Myocyte (in vitro differentiated cells): ENCODE data around the gene CABLES1. TPM values are rescaled to one million over a fixed set of nuclear protein-coding genes. Genes with fewer than 3 reads are reported as not detected.
"Not testable (repeated sequence)": the region's sequence is repeated elsewhere in the genome, so short reads cannot be mapped to it uniquely, and the experiment has no call there.

Source experiments
- DNase-seq: peaks from one replicate; pipeline ENCODE4 v3.0.0-alpha.2; 2012; ENCODE audit warnings: low read depth
- total RNA-seq: library from RNA; depleted of rRNA; stranded (reverse); fragments of >200 nt; gene quantifications from 2 replicates; pipeline ENCODE4 v1.2.3, GENCODE V29; 2014

The CABLES1 gene
- total RNA-seq, 1 donor from 2014 or later, result 8.2 TPM

DNA sequence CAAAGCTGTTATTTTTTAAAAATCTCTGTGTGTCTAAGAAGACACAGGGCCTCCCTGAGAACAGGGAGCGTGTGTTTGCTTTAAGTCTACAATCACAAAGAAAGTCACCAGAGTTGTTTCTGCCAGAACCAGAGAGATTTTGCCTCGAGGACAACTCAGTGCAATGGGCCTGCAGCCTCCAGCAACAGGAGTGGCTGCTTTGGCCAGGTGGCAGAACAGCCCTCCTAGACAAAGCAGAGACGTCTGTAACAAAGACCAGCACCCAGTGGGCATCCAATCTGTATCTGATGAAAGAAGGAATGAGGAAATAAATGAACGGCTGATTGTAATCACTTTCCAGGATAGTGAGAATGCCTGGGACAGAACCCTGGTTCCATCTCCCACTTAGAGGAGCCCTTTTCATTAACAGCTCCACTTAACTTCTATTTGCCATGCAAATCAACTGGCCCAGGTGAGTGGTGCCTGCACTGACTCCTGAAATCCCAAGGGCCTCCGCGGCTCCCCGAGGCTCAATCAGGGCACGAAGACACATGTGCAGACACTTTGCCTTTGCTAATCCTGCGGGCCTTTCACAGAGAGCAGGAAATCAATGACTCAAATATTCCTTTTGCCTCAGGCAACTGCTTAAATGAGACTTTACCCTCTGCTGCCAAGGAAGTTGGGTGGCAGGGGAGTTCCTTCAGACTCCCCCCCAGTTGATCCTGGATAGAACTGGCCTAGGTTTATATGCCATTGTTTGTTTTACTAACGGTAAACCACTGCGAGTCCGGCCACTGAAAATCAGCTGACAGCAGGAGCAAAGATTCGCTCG lies 146.5 kb downstream of the CABLES1 start:
- DNase-seq, result no peak

GRCh38 chr18:23282437-23282781 lies 147.1 kb downstream of the CABLES1 start:
- DNase-seq, result no peak

GRCh38 chr18:23283916-23284430 lies 148.7 kb downstream of the CABLES1 start:
- DNase-seq, result no peak

DNA sequence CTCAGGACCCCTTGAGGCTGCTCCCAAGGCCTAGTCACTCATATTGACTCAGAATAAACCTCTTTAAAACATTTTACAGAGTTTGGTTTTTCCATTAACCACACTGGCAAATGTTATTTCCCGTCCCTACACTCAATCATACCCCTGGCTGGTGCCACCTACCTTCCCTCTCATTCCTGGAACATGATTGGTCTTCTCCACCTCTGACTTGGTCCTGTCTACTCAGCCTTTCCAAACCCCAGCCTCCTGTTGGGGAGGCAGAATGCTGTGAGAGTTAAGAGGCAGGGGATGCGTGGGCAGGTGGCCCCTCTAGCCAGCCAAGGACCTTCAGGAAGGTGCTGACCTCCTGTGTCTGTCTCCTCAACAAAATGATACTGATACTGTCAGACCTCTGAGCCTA lies 149.3 kb downstream of the CABLES1 start:
- DNase-seq, result no peak

DNA sequence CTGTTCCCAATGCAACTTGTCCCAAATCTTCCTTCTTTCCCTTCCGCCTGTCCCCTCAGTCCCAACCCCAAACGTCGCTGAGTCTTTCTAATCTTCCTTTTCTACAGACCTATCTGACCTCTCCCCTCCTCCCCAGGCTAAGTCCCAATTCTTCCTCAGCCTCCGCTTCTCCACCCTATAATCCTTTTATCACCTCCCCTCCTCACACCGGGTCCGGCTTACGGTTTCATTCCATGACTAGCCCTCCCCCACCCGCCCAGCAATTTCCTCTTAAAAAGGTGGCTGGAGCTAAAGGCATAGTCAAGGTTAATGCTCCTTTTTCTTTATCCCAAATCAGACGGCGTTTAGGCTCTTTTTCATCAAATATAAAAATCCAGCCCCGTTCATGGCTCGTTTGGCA lies 150.3 kb downstream of the CABLES1 start:
- not testable (repeated sequence) for DNase-seq

DNA sequence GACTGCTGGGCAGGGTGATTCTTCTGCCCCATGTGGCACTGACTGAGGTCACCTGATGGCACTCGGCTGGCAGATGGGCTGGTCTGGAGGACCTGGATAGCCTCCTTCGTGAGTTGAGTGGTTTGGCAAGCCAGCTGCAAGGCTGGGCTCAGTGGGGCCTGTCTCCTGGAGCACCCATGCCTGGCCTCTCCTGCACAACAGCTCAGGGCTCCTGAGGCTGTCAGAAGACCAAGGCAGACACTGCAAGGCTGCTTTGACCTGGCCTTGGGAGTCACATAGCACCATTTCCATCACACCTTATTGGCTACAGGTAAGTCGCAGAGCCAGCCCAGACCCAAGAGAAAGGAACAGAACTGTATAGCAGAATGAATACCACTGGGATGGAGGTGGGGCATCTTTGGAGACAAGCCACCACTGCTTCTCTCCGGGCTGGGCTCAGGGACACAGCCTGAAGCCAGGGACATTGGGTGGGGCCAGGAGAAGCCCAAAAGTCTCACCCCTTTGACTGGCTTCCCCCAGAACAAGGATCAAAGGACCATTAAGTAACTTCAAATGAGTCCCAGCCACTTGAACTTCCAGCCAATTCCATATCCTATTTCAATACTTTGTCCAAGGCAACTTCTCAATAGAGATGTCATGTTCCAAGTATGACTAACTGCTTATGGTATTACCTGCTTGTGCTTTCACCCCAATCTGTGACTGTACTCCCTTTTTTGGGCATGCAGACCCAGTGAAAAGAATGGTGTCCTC lies 156.3 kb downstream of the CABLES1 start:
- DNase-seq, result no peak

DNA sequence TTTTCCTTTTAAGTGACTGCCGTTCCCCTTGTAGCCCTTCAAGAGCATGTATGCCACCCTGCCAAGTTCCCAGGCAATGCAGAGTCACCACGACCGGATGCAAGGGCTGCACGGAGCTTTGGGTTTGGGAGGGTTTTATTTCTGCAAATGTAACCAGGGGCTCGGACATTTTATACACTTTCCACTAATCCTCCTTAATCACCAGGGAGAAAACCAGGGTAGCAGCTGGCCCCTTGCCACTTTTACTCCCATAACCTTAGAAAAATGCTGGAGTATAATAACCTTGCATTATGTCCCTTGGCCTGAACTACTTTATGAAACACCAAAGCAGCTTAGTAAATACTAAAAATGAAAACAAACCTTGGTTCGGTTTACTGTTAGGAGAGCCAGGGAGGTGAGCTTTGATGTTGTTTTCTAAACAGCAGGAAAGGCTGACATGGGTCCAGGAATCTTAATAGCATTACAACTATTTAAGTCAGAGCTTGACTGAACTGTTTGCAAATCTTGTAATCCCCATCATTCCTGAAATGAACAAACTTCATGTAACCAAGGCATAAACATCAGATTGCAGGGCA lies 165.0 kb downstream of the CABLES1 start:
- peak; percentile 49 for DNase-seq

DNA sequence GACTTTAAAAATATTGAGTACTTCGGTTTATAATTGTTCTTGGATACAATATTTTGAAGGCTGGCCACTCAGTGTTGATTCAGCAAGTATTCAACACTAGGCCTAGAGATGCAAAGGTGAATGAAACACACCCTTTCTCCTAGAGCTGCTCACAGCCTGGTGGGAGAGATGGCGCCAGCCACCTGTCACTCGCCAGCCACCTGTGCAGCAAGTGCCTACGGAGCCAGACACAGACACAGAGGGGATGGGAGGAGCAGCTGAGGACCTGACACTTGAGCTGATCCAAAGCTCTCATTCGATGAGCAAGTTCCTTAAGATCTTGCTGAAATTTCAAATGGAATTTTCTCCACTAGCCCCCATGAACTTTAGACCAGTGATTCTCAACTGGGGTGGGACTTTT lies 166.7 kb downstream of the CABLES1 start:
- DNase-seq, result peak; percentile 36

- no peak for DNase-seq
Measured at GRCh38 chr18:23302511-23302850, 167.2 kb downstream of the CABLES1 start.

DNA sequence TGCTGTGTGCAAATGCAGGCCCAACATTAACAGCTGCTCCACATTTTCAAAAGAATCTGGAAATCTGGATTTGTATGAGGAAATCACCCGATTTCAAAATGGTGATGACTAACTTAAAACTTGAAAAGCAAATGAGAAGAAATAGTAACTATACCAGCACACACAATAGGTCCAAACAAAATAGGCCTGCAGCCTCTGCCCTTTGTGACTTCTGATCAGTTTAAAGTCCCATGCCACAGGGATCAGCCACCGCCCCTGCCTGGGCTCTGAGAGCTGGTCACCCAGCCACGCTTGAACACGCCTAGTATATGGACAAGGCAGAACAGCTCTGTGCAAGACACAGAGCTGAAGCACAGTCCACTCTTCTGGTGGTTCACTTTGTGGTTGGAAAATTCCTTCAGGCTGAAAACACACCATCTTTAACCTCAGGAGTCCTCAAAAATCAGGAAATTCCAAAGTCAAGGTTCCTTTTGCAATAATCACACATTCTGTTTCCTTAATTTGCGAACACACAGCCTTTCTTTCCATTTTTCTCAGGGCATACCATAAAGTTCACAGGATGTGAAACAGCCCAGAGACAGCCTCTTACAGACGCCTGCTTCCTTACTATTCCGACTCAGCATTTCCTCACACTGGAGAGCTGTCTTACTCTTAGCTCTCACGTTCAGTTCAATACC lies 167.7 kb downstream of the CABLES1 start:
- DNase-seq, result peak; percentile 46

GRCh38 chr18:23306822-23307221 lies 171.5 kb downstream of the CABLES1 start:
- no peak for DNase-seq

GRCh38 chr18:23307567-23308295 lies 172.4 kb downstream of the CABLES1 start:
- DNase-seq, result peak; percentile 38

Other genes starting within 250 kb of the CABLES1 start
- 16.5 and 19.9 TPM in 2 replicates for gene RBBP8, start 202.2 kb upstream of the CABLES1 start, total RNA-seq